ENCODE data around the gene NDRG4.

DNA sequence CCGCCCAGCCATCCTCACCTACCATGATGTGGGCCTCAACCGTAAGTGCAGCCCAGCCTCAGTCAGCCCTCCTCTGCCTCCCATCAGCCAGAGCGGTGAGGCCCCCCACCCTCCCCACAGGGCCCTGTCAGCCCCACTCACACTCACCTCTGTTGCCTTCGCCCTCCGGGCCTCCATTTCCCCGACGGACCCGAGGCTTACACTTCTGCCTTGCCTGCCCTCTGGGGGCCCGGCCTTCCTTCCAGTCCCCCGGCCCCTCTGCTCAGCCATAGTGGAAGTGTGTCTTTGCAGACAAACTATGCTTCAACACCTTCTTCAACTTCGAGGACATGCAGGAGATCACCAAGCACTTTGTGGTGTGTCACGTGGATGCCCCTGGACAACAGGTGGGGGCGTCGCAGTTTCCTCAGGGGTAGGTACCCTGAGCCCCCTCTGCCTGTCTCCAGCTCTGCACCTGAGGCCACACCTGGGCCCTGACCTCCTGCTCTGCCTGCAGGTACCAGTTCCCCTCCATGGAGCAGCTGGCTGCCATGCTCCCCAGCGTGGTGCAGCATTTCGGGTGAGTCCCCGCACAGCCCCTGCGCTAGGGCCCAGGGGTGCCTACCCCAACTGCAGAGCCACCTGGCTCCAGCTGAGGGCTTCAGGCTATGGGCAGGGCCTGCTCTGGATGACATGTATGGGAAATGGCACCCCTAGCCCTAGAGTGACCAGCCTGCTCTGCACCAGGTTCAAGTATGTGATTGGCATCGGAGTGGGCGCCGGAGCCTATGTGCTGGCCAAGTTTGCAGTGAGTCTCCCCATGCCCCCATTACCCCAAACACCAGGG lies 4.1 kb downstream of the NDRG4 start:
- TF ChIP-seq CTCF (IDR thresholded peaks at IDR 0.05) (no peak), POLR2A (IDR thresholded peaks at IDR 0.05) (no peak)

All from vagina (tissue), 2 donors.